C4-2B (cell line): ENCODE data around the gene CBX3.
"Not testable (repeated sequence)": the region's sequence is repeated elsewhere in the genome, so short reads cannot be mapped to it uniquely, and the experiment has no call there.

Experiments used
- H3K27ac ChIP-seq: fragments of 450-650 bp; 2 replicates; pipeline ENCODE4 v1.5.1; 2017
- ZFX ChIP-seq: fragments of 450-650 bp; IDR thresholded peaks from 2 replicates; pipeline ENCODE4 v1.6.1; 2017
- TF ChIP-seq, protein P1 (sequence below): fragments of 450-650 bp; conservative IDR thresholded peaks from 2 replicates; pipeline ENCODE4 v1.5.1; 2017; ENCODE audit warnings: mild to moderate bottlenecking

The CBX3 gene

DNA sequence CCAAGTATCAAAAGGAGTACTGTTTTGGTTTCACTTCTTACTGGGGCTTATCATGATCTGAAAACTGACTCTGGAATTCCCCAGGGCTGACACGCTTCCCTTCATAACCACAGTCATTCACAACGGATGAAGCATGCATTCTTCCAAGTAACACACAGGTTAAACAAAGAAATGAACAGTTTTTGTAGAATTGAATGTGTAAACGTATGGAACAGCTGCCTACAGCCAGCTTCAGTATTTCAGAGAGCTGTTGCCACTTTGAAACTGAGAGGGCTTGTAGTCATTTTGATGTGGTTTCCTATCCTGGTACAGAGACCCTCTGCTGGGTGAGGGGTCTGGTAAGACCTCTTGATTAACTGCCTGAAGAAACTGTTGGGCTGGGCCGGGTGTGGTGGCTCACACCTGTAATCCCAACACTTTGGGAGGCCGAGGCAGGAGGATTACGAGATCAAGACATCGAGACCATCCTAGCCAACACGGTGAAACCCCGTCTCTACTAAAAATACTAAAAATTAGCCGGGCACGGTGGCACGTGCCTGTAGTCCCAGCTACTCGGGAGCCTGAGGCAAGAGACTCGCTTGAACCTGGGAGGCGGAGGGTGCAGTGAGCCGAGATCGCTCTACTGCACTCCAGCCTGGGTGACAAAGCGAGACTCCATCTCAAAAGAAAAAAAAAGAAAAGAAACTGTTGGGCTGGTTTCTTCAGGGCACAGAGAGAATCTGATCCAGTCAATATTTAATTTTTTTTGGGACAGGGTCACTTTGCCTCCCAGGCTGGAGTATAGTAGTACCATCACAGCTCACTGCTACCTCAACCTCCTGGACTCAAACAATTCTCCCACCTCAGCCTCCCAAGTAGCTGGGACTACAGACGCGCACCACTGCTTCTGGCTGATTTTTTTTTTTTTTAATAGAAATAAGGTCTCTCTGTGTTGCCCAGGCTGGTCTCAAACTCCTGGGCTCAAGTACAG, 44.8 kb upstream of the CBX3 start:
- no peak for TF ChIP-seq ZFX
- TF ChIP-seq, protein P1, sequence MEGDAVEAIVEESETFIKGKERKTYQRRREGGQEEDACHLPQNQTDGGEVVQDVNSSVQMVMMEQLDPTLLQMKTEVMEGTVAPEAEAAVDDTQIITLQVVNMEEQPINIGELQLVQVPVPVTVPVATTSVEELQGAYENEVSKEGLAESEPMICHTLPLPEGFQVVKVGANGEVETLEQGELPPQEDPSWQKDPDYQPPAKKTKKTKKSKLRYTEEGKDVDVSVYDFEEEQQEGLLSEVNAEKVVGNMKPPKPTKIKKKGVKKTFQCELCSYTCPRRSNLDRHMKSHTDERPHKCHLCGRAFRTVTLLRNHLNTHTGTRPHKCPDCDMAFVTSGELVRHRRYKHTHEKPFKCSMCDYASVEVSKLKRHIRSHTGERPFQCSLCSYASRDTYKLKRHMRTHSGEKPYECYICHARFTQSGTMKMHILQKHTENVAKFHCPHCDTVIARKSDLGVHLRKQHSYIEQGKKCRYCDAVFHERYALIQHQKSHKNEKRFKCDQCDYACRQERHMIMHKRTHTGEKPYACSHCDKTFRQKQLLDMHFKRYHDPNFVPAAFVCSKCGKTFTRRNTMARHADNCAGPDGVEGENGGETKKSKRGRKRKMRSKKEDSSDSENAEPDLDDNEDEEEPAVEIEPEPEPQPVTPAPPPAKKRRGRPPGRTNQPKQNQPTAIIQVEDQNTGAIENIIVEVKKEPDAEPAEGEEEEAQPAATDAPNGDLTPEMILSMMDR, result no peak
- H3K27ac ChIP-seq, result no peak overlapping the region

DNA sequence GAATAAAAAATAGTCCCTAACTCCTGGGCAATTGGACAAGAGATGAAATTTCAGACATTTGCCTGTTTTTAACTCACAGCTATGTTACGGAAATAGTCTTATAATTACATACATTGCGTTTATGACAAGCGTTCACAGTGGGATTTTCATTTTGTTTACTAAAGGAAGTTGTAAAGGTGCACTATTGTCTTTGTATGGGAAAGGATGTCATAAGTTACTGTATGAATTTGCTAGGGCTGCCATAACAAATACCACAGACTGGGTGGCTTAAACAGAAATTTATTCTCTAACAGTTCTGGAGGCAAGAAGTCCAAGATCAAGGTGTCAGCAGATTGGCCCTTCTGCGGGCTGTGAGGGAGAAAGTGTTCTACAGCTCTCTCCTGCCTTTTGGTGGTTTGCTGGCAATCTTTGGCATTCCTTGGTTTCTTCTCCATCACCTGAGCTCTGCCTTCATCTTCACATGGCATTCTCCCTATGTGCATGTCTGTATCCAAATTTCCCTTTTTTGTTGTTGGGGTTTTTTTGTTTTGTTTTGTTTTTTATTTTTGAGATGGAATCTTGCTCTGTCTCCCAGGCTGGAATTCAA, 43.9 kb upstream of the CBX3 start:
- H3K27ac ChIP-seq, result no peak overlapping the region
- TF ChIP-seq, protein P1, result no peak
- TF ChIP-seq ZFX, result no peak

DNA sequence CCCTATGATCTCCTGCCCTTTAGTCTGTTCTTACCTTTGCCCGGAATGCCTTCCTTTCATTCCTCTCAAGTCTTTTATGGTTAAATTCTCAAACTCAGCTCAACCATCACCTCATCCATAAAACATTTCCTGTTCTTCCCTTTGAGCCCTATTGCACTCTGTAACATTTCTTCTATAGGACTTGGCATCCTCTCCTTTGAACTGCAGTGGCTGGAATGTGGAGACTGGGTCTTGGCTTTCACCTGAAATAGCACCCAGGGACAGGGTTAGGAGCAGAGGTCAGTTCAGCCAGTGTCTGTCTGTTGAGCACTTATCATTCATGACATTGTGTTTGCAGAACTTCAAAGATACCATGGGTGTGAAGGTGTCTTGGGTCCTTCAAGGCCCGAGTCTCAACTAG, 42.3 kb upstream of the CBX3 start:
- no peak for TF ChIP-seq ZFX
- TF ChIP-seq, protein P1, result no peak
- no peak overlapping the region for H3K27ac ChIP-seq

DNA sequence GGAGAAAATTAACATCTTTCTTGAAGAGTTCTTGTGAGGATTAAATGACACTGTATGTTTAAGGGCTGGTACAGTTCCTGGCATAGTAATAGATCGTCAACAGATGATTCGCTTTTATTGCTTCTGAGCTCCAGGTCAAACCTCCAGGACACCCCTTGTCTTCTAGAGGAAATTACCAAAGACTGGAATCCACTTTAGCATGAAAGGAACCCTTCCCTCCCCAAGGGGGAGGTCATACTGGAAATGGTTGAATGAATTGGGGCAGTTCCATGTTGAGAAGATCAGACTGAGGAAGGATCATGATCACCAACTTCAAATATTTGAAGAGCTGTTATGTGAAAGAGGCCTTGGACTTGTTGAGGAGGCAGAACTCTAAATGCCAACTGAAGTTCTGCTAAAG, 40.6 kb upstream of the CBX3 start:
- no peak overlapping the region for H3K27ac ChIP-seq
- TF ChIP-seq, protein P1, result no peak
- no peak for TF ChIP-seq ZFX

DNA sequence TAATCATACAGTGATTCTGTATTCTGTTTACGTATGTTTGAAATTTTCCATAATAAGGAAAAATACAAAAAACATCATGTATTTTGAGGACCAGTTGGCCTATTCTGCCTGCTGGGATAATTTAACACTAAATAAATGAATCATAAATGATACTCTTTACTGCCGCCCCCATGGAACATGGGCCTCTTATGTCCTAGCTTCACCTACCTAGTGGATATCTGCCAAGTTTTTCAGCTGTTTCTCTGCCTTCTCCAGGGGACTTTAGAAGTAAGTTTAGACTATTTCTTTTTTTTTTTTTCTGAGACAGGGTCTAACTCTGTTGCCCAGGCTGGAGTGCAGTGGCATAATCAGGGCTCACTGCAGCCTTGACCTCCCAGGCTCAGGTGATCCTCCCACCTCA, 39.1 kb upstream of the CBX3 start:
- no peak overlapping the region for H3K27ac ChIP-seq
- TF ChIP-seq, protein P1, result no peak
- TF ChIP-seq ZFX, result no peak

DNA sequence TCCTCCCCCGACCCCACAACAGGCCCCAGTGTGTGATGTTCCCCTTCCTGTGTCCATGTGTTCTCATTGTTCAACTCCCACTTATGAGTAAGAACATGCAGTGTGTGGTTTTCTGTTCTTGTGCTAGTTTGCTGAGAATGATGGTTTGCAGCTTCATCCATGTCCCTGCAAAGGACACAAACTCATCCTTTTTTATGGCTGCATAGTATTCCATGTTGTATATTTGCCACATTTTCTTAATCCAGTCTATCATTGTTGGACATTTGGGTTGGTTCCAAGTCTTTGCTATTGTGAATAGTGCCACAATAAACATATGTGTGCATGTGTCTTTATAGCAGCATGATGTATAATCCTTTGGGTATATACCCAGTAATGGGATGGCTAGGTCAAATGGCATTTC, 37.7 kb upstream of the CBX3 start:
- not testable (repeated sequence) for H3K27ac ChIP-seq

DNA sequence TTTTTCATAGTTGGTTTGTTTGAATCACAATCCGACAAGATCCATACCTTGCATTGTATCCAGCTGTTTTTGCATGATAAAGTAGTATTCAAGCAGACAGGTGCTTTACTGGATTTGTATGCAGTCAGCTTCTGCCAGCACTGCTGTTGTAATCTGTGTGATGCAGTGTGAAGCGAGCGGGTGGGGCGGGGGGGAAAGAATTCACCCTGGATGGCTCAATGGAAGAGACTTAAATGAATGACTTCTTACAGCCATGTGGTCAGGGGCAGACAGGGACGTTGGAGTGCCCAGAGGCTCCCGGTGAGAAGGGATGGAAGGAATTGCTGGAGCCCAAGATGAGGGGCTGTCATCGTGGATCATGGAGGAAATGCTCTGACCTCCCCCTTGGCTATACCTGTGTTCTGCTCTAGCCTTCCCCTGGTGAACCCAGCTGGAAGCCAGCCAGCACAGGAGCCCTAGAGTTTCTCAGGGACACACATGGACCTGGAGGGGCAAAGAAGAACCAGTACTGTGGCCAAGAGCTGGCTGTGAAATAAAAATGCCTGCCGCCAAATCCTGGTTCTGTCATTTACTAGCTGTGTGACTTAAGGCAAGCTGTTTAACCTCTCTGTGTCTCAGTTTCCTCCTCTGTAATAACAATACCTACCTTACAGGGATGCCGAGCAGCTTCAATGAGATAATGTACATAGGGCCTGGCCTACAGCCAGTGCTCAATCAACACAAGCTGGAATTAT, 35.4 kb upstream of the CBX3 start:
- no peak overlapping the region for H3K27ac ChIP-seq
- TF ChIP-seq, protein P1, result no peak
- no peak for TF ChIP-seq ZFX
